Measurements from ENCODE around the gene NCF1.
"Not testable (repeated sequence)": the region's sequence is repeated elsewhere in the genome, so short reads cannot be mapped to it uniquely, and the experiment has no call there.

Gene NCF1

DNA sequence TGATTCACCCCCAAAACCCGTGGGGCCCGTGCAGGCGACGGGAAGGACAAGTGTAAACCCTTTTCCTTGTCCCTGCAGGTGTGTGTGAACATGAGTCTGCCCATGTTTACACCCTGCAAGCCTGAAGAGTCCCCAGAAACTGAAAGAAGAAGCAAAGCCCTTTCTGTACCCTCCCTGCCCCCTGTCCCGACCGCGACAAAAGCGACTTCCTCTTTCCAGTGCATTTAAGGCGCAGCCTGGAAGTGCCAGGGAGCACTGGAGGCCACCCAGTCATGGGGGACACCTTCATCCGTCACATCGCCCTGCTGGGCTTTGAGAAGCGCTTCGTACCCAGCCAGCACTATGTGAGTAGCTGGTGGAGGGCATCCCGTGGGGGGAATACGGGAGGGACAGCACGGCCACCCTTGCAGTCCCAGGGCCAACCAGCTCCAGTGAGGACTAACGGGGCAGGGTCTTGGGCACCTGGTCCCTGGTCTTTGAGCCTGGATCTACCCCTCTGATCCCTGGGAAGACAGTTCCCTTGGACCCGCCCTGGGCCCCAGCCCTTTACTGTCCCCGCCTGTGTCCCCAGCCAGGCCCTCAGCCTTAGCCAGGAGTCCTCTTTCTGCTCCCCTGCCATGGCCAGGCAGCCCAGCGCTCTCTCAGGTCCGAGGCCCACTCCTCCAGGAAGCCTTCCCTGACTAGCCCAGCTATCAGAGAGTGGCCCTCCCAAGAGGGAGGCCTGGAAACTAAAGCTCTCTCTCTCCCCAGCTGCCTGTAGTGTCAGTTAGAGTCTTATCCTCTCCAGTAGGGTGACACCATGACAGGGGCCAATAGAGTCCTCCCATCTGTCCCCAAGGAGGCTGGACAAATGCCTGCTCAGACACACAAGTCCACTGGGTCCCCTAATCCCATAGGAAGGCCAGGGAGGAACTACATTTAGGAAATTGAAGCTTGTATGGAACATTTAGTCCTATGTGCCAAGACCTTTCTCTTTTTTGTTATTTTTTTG, at the start of gene NCF1:
Gene NCF1 (plus strand): TSS at position 252 of the 991 bp plus-strand sequence. CDS start 21 bp downstream, at position 273.
- DNase-seq, result not testable (repeated sequence)

DNA sequence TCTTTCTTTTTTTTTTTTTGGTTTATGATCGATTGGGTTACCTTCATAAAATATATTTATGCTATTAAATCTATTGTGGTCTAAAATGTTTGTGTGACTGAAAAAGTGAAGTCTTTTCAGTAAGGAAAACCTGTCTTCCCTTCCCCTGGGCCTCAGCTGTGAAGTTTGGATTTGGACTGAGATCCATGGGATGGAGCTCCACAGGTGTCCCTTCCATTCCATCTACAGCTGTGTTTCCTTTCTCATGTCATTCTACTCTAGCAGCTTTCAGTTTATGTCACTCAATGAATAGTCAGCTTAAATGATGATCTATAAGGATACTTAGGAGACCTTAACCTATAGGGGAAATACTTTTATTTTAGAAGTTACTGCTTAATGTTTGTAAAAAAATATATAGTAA, 48.0 kb upstream of the NCF1 start:
- DNase-seq, result no peak

DNA sequence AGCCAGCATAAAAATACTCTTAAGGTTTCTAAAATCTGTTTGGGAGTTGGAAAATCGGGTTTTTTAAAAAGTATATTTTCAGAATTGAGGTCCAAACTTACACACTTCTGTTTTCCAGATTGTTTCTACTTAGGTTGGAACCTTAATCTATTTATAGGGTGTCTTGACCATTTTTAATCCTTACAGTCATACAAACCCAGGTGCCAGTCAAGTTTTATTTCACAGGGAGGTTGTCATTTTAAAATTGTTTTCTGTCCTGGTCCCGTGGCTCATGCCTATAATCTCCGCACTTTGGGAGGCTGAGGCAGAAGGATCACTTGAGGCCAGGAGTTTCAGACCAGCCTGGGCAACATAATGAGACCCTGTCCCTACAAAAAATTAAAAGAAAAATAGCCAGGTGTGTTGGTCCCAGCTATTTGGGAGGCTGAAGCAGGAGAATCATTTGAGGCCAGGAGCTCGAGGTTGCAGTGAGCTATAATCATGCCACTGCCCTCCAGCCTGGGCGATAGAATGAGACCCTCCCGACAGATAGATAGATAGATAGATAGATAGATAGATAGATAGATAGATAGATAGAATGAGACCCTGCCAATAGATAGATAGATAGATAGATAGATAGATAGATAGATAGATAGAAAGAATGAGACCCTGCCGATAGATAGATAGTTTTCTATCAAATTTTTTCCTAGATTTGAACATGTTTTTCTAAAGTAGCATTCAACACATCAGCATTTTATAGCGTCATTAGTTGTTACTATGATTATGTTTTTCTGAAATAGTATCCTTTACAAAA, 47.3 kb upstream of the NCF1 start:
- DNase-seq, result no peak

DNA sequence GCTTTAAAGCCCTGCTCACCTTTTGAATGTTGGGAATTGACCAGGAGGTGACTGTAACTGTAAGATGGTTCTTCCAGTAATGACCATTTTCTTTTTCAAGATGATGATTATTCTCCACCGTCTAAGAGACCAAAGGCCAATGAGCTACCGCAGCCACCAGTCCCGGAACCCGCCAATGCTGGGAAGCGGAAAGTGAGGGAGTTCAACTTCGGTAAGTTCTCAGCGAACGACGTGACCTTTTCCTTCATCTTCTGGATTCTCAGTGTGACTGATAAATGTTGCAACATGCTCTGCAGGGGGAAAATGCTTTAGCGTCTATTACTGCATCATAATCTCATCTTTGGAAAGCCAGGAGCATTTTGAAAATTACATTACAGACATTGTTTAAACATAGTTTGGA, 45.1 kb upstream of the NCF1 start:
- DNase-seq, result not testable (repeated sequence)

DNA sequence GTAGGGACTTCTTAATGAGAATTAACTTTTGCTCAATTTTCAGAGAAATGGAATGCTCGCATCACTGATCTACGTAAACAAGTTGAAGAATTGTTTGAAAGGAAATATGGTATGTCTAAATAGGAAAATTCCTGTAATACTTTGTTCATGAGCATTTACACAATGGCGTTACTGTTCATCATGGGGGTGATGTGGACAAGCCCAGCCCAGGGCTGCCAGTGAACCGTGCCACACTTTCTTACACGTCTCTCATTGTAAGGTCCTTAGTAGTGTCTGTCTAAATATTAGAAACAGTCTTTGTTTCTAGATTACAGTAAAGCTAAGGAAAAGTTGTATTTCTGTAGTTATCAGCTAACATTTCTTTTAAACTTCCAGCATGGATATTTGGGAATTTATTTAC, 43.6 kb upstream of the NCF1 start:
- not testable (repeated sequence) for DNase-seq

DNA sequence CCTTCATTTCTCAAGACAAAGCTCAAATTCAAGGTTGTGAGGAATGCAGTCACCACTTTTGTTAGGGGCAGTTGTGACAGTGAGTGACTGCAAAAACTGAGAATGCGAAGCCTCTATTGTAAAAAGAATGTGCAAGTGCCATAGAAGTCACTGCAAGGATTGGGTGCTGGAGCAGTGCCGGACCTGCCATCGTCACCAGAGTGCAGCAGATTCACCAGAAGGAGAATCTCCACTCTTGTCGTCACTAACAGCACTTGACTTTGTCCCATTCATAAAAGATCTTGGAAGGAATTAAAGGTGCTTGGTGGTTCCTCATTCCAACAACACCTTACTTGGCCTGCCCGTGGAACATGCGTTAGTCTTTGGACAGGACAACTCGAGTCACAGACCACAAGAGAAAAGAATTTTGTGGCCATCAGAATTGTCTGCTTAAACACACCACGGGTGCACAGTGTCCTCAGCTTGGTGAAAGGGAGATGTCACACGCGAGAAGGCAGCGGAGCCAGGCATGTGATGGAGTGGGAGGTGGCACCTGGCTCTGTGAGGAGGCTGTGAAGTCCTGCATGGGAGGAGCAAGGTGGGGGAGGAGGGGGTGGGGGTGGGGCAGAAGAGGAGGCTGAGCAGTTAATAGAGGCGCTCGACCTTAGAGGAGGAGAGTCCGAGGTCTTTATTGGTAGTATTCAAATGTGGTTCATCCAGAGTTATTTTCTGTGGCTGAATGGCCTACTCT, 33.7 kb upstream of the NCF1 start:
- DNase-seq, result not testable (repeated sequence)

DNA sequence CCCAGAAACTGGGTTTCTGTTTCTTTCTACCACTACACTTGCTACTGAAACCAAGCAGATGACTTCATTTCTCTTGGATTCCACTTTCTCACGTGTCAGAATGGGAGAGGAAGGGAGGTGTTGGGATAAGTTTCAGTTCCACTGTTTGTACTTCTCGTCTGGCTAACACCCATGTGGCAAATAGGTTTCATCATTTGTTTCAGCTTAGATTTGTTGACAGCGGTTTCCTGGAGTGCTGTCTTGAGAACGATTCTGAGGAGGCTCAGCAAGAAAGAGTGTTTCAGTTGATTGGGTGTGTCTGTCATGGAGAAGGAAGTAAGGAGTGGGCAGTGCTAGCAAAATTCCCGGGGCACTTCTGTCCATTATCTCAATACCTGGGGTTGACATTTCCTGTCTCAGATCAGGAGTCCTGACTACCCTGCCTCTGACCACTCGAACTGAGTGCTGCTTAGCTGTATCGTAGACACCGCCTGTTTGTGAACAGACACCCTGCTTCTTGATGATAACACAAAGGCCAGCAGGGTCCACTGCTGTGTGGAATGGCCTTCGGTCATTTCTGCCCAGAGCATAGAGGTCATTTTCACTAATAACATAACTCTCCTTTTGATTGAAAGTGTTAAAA, 29.8 kb upstream of the NCF1 start:
- DNase-seq, result not testable (repeated sequence)

DNA sequence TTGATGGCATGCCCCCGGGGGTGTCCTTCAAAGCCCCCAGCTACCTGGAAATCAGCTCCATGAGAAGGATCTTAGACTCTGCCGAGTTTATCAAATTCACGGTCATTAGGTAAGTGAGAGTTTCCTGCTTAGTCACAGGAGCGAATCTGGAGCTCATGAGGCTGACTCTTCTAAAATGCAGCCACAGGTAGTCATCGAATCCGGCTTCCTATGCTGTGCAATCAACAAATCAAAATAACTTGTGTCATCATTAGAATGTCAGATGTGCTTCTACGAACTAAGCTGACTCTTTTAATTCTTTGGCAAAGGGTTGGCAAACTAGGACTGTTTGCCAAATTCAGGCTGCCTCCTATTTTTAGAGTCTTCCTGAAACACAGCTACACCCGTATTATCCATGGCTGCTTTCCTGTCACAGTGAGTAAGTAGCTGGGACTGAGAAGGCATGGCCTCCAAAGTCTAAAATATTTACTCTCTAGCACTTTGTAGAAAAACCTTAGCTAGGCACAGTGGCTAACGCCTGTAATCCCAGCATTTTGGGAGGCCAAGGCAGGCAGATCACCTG, 19.8 kb upstream of the NCF1 start:
- not testable (repeated sequence) for DNase-seq

DNA sequence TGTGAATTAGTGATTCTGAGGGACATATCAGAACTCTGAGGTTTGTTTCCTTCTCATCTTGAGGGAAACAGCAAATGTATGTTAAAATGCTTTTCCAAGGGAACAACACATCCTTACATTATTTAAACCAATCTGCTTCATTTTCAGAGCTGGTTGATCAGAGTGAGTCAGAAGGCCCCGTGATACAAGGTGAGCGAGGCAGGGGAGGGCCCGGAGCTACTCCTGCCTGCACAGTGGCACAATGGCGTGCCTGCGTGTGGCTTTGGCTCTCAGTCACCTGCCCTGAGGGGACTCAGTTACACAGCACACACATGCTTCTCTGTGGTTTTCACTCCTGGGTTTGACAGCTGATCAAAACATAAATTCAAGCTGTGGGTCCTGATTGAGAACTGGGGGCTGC, 17.1 kb upstream of the NCF1 start:
- not testable (repeated sequence) for DNase-seq

DNA sequence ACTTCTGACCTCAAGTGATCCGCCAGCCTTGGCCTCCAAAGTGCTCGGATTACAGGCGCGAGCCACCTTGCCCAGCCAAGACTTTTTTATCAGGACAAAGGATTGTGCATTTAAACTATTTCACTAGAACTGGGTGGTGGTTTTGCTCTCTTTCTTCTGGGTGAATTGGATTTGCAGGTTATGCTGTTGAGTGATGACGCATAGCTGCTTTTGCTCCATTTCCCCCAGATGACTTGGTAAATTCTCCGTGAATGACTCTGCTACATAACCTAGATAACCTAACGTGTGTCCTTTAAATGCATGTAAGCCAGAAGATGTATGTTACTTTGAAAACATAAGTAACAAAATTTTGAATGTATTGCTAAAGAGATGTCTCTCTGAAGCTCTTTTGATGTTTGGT, 15.5 kb upstream of the NCF1 start:
- not testable (repeated sequence) for DNase-seq

DNA sequence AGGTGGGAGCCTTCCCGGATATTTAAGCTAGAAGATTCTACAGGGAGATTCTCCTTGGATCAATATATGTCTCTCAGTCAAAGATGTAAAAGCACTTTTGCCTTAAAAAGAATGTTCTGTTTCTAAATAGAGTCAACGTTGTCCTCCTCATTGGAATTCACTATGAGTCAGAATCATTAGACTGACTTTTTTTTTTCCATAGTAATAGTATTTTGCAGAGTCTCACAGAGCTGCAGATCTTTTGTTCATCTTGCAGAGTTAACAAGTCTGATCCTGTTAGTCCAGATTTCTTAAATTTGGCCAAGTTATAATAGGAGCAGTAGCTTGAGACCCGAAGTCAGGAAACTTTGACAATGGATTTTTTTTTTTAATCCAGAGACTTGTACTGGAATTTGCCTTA, 14.8 kb upstream of the NCF1 start:
- DNase-seq, result not testable (repeated sequence)

DNA sequence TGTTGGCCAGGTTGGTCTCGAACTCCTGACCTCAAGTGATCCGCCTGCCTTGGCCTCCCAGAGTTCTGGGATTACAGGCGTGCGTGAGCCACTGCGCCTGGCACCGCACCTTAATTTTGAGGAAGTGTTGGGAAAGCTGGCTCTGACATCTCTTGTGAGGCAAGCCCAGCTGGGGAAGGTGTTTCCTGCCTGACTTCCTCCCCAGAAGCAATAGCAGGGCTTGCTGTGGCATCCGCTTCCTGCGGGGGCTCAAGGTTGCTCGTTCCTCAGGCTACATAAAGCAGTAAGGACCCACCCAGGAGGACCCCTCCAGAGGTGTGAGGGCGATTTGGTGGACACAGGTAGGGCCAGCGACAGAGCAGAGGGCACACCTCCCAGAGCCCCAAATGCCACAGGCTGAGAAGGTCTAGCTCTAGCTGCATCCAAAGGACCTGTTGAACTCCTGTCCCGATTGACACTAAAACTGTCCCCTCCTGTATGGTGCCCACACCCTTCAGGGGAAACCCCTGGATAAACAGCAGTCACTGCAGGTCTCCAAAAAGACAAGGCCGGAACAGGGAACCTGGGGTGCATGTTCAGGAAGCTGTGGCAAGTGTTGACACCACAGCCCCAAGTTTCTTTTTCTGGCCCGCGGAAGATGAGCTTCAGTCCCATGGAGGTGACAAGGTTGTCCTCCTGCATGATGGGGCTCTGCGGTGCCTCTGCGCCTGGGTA, 8.4 kb upstream of the NCF1 start:
- not testable (repeated sequence) for DNase-seq

DNA sequence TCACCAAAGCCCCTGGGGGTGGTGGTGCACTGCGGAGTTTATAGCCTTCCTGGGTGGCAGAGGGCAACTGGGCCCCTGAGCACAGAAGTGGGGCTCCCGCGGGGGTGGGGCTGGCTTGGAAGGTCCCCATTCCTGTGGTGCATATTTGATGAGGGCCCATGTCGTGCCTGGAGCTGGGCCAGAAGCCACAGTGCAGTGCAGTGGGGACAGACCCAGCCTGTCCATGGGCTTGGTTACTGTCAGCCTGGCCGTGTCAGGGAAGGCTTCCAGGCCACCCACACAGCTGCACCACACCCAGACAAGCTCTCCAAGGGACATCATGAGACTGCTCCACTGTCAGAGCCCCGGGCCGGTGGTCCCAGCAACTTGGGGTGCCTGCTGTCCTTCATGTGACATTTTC, 7.3 kb upstream of the NCF1 start:
- not testable (repeated sequence) for DNase-seq

DNA sequence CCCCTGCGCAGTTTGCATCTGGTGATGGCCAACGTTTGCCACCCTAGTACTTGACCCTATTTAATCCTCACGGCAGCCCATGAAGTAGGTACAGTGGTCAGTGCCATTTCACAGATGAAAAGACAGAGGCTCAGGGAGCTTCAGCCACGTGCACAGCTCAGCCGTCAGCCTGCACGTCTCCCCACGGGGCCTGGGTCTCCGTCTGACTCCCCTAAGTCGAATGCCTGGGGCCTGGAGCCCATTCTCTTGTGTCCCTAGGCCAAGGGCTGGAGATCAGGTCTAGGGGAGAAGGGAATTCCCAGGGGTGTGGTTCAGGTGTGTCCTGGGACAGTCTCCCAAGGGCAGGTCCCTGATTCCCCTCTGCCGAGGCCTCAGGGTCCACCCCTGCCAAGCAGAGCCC, 6.8 kb upstream of the NCF1 start:
- not testable (repeated sequence) for DNase-seq

DNA sequence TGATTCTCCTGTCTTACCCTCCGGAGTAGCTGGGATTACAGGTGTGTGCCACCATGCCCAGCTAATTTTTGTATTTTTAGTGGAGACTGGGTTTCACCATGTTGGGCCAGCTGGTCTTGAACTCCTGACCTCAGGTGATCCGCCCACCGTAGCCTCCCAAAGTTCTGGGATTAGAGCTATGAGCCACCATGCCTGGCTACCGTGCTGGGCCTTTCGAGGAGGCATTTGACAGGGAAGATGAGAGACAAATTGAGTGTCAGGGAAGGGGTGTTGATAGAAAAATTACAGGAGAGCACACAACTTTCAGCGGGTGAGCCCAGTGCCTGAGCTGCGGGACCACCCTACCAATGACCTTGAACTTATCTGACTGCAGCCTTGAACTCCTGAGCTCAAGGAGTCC, 3.7 kb upstream of the NCF1 start:
- not testable (repeated sequence) for DNase-seq

DNA sequence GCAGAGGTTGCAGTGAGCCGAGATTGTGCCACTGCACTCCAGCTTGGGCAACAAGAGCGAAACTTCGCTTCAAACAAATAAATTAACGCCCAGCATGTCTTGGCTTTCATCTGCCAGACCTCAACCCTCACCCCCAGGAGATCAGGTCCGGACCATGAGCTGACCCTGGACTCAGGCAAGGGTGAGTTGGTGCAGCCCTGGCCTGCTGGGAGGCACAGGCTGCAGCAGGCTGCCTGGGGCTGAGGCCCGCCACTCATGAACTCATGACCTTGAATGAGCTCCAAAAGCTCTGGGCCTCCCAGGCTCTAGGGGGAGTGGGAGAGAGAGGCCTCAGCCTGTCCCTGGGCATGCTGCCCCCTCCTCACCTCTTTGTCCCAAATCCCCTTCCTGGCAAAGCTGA, 1.7 kb upstream of the NCF1 start:
- DNase-seq, result not testable (repeated sequence)

DNA sequence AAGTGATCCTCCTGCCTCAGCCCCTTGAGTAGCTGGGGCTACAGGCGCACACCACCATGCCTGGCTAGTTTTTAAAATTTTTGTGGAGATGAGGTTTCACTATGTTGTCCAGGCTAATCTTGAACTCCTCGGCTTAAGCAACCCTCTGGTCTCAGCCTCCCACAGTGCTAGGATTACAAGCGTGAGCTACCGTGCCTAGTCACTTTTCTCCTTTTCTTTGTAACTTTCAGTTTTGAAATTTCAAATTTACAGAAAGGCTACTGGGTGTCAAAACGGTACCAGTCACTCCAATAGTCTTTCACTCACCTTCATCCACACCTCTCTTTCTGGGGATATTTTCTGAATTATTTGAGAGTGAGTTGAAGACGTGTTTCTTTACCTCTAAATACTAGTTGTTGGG, 1.3 kb downstream of the NCF1 start:
- DNase-seq, result not testable (repeated sequence)

DNA sequence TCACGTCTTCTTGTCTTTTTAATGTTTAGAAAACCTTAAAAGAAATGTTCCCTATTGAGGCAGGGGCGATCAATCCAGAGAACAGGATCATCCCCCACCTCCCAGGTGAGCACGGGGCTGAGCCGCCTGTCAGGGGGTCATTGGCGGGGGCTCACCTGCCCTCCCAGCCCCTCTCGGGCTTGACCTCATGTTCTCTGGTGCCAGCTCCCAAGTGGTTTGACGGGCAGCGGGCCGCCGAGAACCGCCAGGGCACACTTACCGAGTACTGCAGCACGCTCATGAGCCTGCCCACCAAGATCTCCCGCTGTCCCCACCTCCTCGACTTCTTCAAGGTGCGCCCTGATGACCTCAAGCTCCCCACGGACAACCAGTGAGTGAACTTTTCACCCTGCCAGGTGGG, 5.2 kb downstream of the NCF1 start:
- DNase-seq, result not testable (repeated sequence)

DNA sequence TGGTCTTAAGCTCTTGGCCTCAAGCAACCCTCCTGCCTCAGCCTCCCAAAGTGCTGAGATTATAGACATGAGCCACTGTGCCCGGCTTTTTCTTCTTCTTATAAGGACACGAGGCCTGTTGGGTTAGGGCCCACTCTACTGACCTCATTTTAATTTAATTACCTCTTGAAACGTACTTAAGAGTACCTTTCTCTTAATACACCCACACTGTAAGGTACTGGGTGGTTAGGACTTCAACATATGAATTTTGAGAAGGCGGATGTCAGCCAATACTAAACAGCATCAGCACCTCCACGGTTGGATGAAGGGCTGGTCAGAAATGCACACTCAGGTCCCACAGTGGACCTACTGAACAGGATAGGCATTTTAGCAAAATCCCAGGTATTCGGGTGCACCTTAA, 7.9 kb downstream of the NCF1 start:
- not testable (repeated sequence) for DNase-seq

DNA sequence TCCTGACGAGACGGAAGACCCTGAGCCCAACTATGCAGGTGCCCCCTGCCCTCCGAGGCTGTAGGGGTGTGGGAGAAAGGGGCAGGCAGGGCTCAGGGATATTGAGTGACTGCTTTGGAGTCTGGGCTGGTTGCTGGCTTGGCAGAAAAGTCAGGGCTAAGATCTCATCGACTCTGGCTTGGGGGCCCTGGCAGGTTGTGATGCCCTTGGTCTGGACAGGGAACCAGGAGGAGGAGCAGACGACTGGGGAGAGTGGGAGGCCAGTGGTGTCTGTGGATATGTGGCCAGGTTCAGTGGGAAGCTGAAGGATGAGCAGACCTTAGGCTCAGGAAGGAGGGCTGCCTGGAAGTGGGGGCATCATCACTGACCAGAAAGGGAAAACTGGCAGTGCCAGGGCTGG, 9.8 kb downstream of the NCF1 start:
- DNase-seq, result not testable (repeated sequence)

DNA sequence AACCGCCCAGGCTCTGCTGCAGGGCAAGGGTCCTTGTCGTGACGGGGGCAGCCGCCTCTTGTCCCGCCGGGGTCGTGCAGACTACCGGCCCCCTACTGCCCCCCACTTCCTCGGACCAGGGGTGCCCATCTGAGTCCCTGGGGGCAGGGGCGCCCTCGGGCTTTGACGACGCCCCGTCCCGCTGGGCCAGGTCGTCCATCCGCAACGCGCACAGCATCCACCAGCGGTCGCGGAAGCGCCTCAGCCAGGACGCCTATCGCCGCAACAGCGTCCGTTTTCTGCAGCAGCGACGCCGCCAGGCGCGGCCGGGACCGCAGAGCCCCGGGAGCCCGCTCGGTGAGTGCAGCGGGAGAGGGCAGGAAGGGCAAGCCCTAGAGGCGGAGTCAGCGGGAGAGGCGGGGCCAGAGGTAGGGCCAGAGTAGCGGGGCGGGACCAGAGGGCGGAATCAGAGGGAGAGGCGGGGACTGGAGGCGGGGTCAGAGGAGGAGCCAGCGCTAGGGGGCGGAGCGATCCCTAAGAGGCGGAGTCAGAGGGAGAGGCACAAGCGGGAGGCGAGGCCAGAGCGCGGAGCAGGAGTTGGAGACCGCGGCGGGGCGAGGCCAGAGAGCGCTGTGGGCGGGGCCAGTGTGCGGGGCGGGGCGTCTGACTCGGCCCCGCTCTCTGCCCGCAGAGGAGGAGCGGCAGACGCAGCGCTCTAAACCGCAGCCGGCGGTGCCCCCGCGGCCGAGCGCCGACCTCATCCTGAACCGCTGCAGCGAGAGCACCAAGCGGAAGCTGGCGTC, 14.7 kb downstream of the NCF1 start:
- DNase-seq, result peak; percentile 47
